Neutrophil (primary cell): ENCODE results near the gene BBS2.

Experiments used
- H3K27ac ChIP-seq: fragments of 200-600 bp; sonication (generic); 2 replicates; pipeline ENCODE4 v1.5.1; 2016; ENCODE audit warnings: mild to moderate bottlenecking, moderate library complexity
- H3K27me3 ChIP-seq: fragments of 200-600 bp; sonication (generic); 2 replicates; pipeline ENCODE4 v1.6.0; 2016; ENCODE audit warnings: mild to moderate bottlenecking
- H3K36me3 ChIP-seq: fragments of 200-600 bp; sonication (generic); 2 replicates; pipeline ENCODE4 v1.5.1; 2017
- H3K4me1 ChIP-seq, 2 experiments: fragments of 200-600 bp in 1 of 2; sonication (generic) in 1 of 2; 1 replicate in 1 of 2; 2 replicates in 1 of 2; pipeline versions ENCODE4 v1.5.1 to v1.6.1; 2013 to 2016; ENCODE audit warnings: low read depth in 1 of 2, low read length in 1 of 2, mild to moderate bottlenecking in 1 of 2, moderate library complexity in 1 of 2; ENCODE audit not compliant: control insufficient read depth in 1 of 2, insufficient read depth in 1 of 2
- H3K4me3 ChIP-seq, 2 experiments: fragments of 200-600 bp in 1 of 2; sonication (generic) in 1 of 2; 1 replicate in 1 of 2; 2 replicates in 1 of 2; pipeline ENCODE4 v1.5.1; 2013 to 2016; ENCODE audit warnings: low read depth in 1 of 2, low read length in 1 of 2, mild to moderate bottlenecking in 1 of 2, moderate library complexity in 1 of 2
- H3K9me3 ChIP-seq: fragments of 200-600 bp; sonication (generic); 2 replicates; pipeline ENCODE4 v1.5.1; 2016
- CTCF ChIP-seq: fragments of 200-600 bp; sonication (generic); IDR thresholded peaks from 2 replicates; pipeline ENCODE4 v1.5.1; 2016; ENCODE audit warnings: antibody characterized with exemption

BBS2 gene

GRCh38 chr16:56547949-56548567 lies 28.2 kb upstream of the BBS2 start:
- H3K27ac ChIP-seq, result no peak overlapping the region
- H3K36me3 ChIP-seq, result no peaks in the 10 kb centered on the region
- no peaks in the 10 kb centered on the region for H3K9me3 ChIP-seq
- no peak for TF ChIP-seq CTCF
- no peak overlapping the region for H3K4me3 ChIP-seq
- no peaks in the 10 kb centered on the region for H3K4me1 ChIP-seq
- peaks cover 41% of the 10 kb centered on the region for H3K27me3 ChIP-seq

- Histone ChIP-seq H3K4me1 (no peaks in the 10 kb centered on the region), H3K36me3 (no peaks in the 10 kb centered on the region), H3K9me3 (no peaks in the 10 kb centered on the region), H3K27me3 (peaks cover 41% of the 10 kb centered on the region), H3K27ac (no peak overlapping the region), H3K4me3 (no peak overlapping the region)
- TF ChIP-seq CTCF, result no peak
Measured at GRCh38 chr16:56547120-56547948, 27.5 kb upstream of the BBS2 start.

- H3K36me3 ChIP-seq, result no peaks in the 10 kb centered on the region
- no peak overlapping the region for H3K4me3 ChIP-seq
- no peak overlapping the region for H3K27ac ChIP-seq
- no peaks in the 10 kb centered on the region for H3K9me3 ChIP-seq
- no peaks in the 10 kb centered on the region for H3K4me1 ChIP-seq
- peaks cover 31% of the 10 kb centered on the region for H3K27me3 ChIP-seq
- no peak for TF ChIP-seq CTCF
Measured at GRCh38 chr16:56542039-56542438, 22.2 kb upstream of the BBS2 start.

- H3K4me3 ChIP-seq, result no peak overlapping the region
- no peak for TF ChIP-seq CTCF
- H3K27ac ChIP-seq, result no peak overlapping the region
- no peaks in the 10 kb centered on the region for H3K4me1 ChIP-seq
- no peaks in the 10 kb centered on the region for H3K36me3 ChIP-seq
- H3K9me3 ChIP-seq, result no peaks in the 10 kb centered on the region
- H3K27me3 ChIP-seq, result peaks cover 45% of the 10 kb centered on the region
Measured at GRCh38 chr16:56539656-56540055, 19.8 kb upstream of the BBS2 start.

GRCh38 chr16:56538331-56538730 lies 18.5 kb upstream of the BBS2 start:
- Histone ChIP-seq H3K27ac (no peak overlapping the region), H3K27me3 (peaks cover 57% of the 10 kb centered on the region), H3K4me3 (no peak overlapping the region), H3K36me3 (no peaks in the 10 kb centered on the region), H3K4me1 (no peaks in the 10 kb centered on the region), H3K9me3 (no peaks in the 10 kb centered on the region)
- no peak for TF ChIP-seq CTCF
